Calu3 (cell line): ENCODE data around the gene PGF. TPM values are rescaled to one million over a fixed set of nuclear protein-coding genes. Genes with fewer than 3 reads are reported as not detected.

Experiments used
- BruUV-seq: library from RNA; stranded (reverse); fragments of 400-500 nt; replicated peaks from 2 replicates; lab custom pipeline; 2021; lab: Mats Ljungman, UMichigan
- CTCF ChIA-PET: fragments of 300-600 bp; sonication (Branson Sonifier 250); formaldehyde crosslinking; loops from one replicate; lab custom pipeline; 2022; ENCODE audit warnings: antibody characterized with exemption; lab: Charles Lee
- DNase-seq: peaks from one replicate; pipeline ENCODE4 v3.0.0; 2022
- H3K27ac Mint-ChIP-seq: one replicate; pipeline ENCODE4 v1.8.0; 2022; ENCODE audit warnings: mixed read lengths; ENCODE audit not compliant: unreplicated experiment
- H3K27me3 Mint-ChIP-seq: one replicate; pipeline ENCODE4 v1.8.0; 2022; ENCODE audit warnings: mixed read lengths; ENCODE audit not compliant: unreplicated experiment
- H3K36me3 Mint-ChIP-seq: one replicate; pipeline ENCODE4 v1.8.0; 2022; ENCODE audit warnings: mild to moderate bottlenecking, moderate library complexity, mixed read lengths; ENCODE audit not compliant: insufficient read depth, unreplicated experiment
- H3K4me1 Mint-ChIP-seq: one replicate; pipeline ENCODE4 v1.8.0; 2022; ENCODE audit warnings: mild to moderate bottlenecking, low read depth, mixed read lengths; ENCODE audit not compliant: unreplicated experiment
- H3K4me3 Mint-ChIP-seq: one replicate; pipeline ENCODE4 v1.8.0; 2022; ENCODE audit warnings: mild to moderate bottlenecking, low read depth, moderate library complexity, mixed read lengths; ENCODE audit not compliant: unreplicated experiment
- H3K9me3 Mint-ChIP-seq: one replicate; pipeline ENCODE4 v1.8.0; 2022; ENCODE audit warnings: low read depth, mixed read lengths; ENCODE audit not compliant: unreplicated experiment
- intact Hi-C: fragments of 100-400 bp; cut with micrococcal nuclease; formaldehyde crosslinking; loops from one replicate; pipeline ENCODE4 v1.10.0; 2022; ENCODE audit not compliant: unreplicated experiment
- total RNA-seq: library from RNA; stranded (reverse); gene quantifications from 2 replicates; pipeline ENCODE4 v1.2.3, GENCODE V29; 2022
- TF ChIP-seq, protein P1 (sequence below): fragments of 200-600 bp; IDR thresholded peaks from one replicate; pipeline ENCODE4 v1.8.0; 2022; ENCODE audit warnings: antibody characterized with exemption; ENCODE audit not compliant: unreplicated experiment

The PGF gene
- total RNA-seq, 1 experiment from 2014 or later: 2.1 TPM

DNA sequence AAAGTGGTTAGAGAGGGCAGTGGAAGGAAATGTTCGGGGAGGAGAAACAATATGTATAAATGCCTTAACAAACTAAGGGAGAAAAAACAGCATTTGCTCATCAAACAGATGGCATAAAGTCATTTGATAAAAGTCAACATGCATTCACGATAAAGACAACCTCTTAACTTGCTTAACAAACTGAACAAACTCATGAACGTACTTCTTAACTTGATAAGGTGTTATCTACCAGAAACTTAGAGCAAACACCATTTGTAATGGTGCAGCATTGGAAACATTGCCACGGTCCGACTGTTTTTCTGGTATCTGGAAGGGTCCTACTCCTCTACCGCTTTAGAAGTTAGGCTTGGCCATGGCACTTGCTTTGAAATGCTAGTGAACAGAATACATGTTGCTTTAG is 28.2 kb downstream of the PGF start:
- intact Hi-C loops: no loop called here
- H3K9me3 Mint-ChIP-seq: no peaks in the 10 kb centered on the region
- TF ChIP-seq, protein P1, sequence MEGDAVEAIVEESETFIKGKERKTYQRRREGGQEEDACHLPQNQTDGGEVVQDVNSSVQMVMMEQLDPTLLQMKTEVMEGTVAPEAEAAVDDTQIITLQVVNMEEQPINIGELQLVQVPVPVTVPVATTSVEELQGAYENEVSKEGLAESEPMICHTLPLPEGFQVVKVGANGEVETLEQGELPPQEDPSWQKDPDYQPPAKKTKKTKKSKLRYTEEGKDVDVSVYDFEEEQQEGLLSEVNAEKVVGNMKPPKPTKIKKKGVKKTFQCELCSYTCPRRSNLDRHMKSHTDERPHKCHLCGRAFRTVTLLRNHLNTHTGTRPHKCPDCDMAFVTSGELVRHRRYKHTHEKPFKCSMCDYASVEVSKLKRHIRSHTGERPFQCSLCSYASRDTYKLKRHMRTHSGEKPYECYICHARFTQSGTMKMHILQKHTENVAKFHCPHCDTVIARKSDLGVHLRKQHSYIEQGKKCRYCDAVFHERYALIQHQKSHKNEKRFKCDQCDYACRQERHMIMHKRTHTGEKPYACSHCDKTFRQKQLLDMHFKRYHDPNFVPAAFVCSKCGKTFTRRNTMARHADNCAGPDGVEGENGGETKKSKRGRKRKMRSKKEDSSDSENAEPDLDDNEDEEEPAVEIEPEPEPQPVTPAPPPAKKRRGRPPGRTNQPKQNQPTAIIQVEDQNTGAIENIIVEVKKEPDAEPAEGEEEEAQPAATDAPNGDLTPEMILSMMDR: no peak
- no peak for DNase-seq
- no peak overlapping the region for H3K27ac Mint-ChIP-seq
- CTCF ChIA-PET: interaction anchor here (0.6 kb wide), 1 partner anchor 585 kb away, joined by 6 read pairs; no protein-coding TSS in a partner anchor
- no peaks in the 10 kb centered on the region for H3K4me1 Mint-ChIP-seq
- no peak overlapping the region for H3K4me3 Mint-ChIP-seq
- H3K27me3 Mint-ChIP-seq: peaks cover 2% of the 10 kb centered on the region
- peaks cover 10% of the 10 kb centered on the region for H3K36me3 Mint-ChIP-seq
- no TSS peak for BruUV-seq

DNA sequence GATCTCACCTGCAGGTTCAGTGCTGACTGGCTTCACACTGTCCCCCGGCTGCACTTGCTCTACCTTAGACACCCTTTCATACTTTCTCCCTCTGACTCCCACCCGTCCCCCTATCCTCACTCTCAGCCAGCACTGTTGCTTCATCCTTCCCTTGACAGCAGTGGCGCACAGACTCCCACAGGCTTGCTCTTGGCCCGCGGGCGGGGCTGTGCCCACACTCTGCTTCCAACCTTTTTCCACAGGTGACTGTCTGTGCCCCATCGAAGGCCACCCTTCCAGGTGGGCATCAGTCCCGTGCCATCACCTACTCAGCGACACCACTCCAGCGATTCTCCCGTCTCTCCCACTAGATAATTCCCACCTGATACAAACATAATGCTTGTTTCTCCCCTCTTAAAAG is 31.3 kb downstream of the PGF start:
- H3K27ac Mint-ChIP-seq: no peak overlapping the region
- intact Hi-C loops: no loop called here
- H3K36me3 Mint-ChIP-seq: peaks cover 10% of the 10 kb centered on the region
- H3K27me3 Mint-ChIP-seq: no peaks in the 10 kb centered on the region
- TF ChIP-seq, protein P1: no peak
- DNase-seq: no peak
- no TSS peak for BruUV-seq
- CTCF ChIA-PET: interaction anchor here (1.3 to 1.6 kb wide), 2 partner anchors 21 to 79 kb away, joined by 3 to 6 read pairs; partner anchors contain the start of gene EIF2B2
- peak overlapping the region; percentile 36 for H3K4me3 Mint-ChIP-seq
- no peaks in the 10 kb centered on the region for H3K9me3 Mint-ChIP-seq
- H3K4me1 Mint-ChIP-seq: no peaks in the 10 kb centered on the region

DNA sequence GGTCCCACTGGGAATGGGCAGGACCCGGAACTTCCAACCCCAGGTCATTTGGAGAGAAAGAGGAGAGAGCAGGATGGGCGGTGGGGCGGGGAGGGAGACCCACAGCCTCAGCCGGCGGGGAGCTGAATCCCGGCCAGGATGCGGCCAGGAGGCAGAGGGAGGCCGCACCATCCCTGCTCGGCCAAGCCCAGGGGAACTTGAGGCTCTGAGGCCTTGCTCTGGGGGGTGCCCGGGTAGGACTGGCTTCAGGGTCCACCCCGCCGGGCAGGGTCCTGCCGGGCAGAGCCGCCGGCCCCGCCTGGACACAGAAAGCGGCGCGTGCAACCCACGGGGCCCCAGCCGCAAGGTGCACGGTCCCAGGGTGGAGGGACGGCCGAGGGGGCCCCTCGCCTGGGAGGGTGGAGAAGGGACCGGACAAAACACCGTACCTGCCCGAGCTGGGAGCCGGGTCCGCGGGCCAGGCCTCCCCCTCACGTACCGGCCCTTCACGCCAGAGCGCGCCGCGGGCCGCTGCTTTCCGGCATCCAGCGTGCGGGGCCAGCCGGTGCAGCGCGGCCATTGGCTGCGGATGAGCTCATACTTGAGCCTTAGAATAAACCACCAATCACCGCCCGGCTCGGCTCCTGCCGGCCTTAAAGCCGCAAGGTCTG is 32.5 kb downstream of the PGF start, which contains the start of gene RPS6KL1:
Gene RPS6KL1 (minus strand): TSS at position 509 of the 650 bp plus-strand sequence. CDS start 1,719 bp downstream, outside the sequence.
- intact Hi-C loops: no loop called here
- peak; percentile 84 for DNase-seq
- TF ChIP-seq, protein P1: no peak
- CTCF ChIA-PET: interaction anchor here (0.5 to 1.6 kb wide), 11 partner anchors 11 to 750 kb away, joined by 3 to 10 read pairs (median 5); partner anchors contain the start of gene EIF2B2
- H3K27ac Mint-ChIP-seq: peak within 1 kb of the TSS; percentile 37
- H3K9me3 Mint-ChIP-seq: no peaks in the 10 kb centered on the region
- peaks cover 10% of the 10 kb centered on the region for H3K36me3 Mint-ChIP-seq
- H3K4me3 Mint-ChIP-seq: peak within 1 kb of the TSS; percentile 73
- no TSS peak for BruUV-seq
- H3K4me1 Mint-ChIP-seq: no peaks in the 10 kb centered on the region
- no peaks in the 10 kb centered on the region for H3K27me3 Mint-ChIP-seq

DNA sequence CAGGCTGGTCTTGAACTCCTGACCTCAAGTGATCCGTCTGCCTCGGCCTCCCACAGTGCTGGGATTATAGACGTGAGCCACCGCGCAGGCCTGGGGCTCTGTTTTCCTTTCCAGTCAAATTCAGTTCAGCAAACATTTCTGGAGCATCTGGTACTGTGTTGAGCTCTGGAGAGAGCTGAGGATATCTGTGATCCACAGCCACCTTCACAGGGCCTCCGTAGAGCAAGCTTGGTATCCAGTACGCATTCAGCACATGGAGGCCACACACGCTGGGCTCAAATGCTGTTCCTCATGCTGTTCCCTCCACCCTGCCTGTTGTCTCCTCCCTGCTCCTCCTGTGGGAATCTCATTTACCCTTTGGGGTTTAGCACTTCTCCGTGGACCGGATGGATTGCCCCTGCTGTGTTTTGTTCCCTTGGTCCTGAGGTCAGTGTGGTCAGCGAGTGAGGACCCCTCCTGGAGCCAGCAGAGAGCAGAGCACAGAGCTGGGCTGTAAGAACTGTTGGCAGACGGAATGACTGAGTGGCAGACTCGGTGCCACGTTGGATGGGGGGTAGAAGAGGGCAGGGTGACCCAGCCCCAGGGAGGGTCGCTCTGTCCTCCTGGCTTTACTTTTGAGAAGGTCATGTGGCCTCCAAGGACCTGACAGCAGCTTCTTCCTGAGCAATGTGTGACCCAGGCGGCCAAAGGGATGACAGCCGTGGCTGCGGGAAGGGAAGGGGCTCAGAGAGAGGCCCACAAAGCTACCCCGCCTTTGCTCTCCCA is 33.2 kb downstream of the PGF start:
- Mint-ChIP-seq H3K4me1 (no peaks in the 10 kb centered on the region), H3K4me3 (peak overlapping the region; percentile 73), H3K36me3 (peaks cover 10% of the 10 kb centered on the region), H3K9me3 (no peaks in the 10 kb centered on the region), H3K27ac (peak overlapping the region; percentile 37), H3K27me3 (no peaks in the 10 kb centered on the region)
- no peak for DNase-seq
- intact Hi-C loops: no loop called here
- TSS peak; percentile 75 for BruUV-seq
- CTCF ChIA-PET: interaction anchor here (0.6 to 1.6 kb wide), 5 partner anchors 17 to 406 kb away, joined by 3 to 6 read pairs (median 6); partner anchors contain the start of gene EIF2B2
- TF ChIP-seq, protein P1: no peak
